Adrenal gland (tissue), 12 donors: ENCODE data around the gene PTPRN2. TPM values are rescaled to one million over a fixed set of nuclear protein-coding genes. Genes with fewer than 3 reads are reported as not detected.

ENCODE experiments used
- DNase-seq, 7 donors: peaks; one replicate each; pipeline ENCODE4 v3.0.0-alpha.2; 2019 to 2020
- H3K27ac ChIP-seq, 5 donors: fragments of 200-600 bp; sonication (generic) in 4 of 5; 1 replicate in 3 of 5; 2 replicates in 2 of 5; pipeline versions ENCODE4 v1.5.1 to v1.8.0; 2016 to 2020; ENCODE audit warnings: mild to moderate bottlenecking in 1 of 5
- H3K27me3 ChIP-seq: fragments of 200-600 bp; 2 replicates; pipeline ENCODE4 v1.8.0; 2021
- H3K36me3 ChIP-seq, 2 donors: fragments of 200-600 bp; replicated peaks in 1 of 2; 1 replicate in 1 of 2; 2 replicates in 1 of 2; pipeline versions ENCODE4 v1.5.1 to v1.8.0; 2018 to 2022
- H3K4me1 ChIP-seq, 2 donors: fragments of 200-600 bp; replicated peaks in 1 of 2; 1 replicate in 1 of 2; 2 replicates in 1 of 2; pipeline versions ENCODE4 v1.5.1 to v1.8.0; 2018 to 2021
- H3K4me3 ChIP-seq, 4 donors: fragments of 200-600 bp; sonication (generic) in 3 of 4; one replicate each; pipeline ENCODE4 v1.5.1; 2016 to 2018
- H3K9me3 ChIP-seq, 3 donors: fragments of 200-600 bp; sonication (generic) in 1 of 3; replicated peaks in 1 of 3; 1 replicate in 2 of 3; 2 replicates in 1 of 3; pipeline versions ENCODE4 v1.5.1 to v1.8.0; 2016 to 2021
- POLR2A ChIP-seq, 2 donors: fragments of 450-650 bp; IDR thresholded peaks; one replicate each; pipeline ENCODE4 v1.6.1; 2017; ENCODE audit warnings: antibody characterized with exemption in 2 of 2, mild to moderate bottlenecking in 2 of 2, moderate library complexity in 1 of 2
- WGBS, 4 donors: extraction: QIAGEN DNeasy Blood & Tissue Kit in 2 of 4; methylation state at CpG; one replicate each; pipeline versions ENCODE4 v1.1.5 to v1.1.7; 2013 to 2017; 5-methylcytosine and 5-hydroxymethylcytosine counted together
- intact Hi-C, 2 donors: fragments of 100-400 bp; cut with DNase I; formaldehyde crosslinking; loops; one replicate each; pipeline versions ENCODE4 v1.14.1 to v1.15.0; 2022 to 2023
- polyA plus RNA-seq, 3 donors: library from polyadenylated mRNA; stranded (reverse); fragments of 200-250 nt in 2 of 3; fragments of 350-450 nt in 1 of 3; fragmentation: Illumina TruSeq in 1 of 3; extraction: RNeasy Lipid Tissue Mini Kit (QIAGEN cat#74804) in 1 of 3; gene quantifications; one replicate each; pipeline ENCODE4 v1.2.3, GENCODE V29; 2013 to 2014
- total RNA-seq, 9 donors: library from RNA; depleted of rRNA in 4 of 9; stranded (reverse); fragments of >200 nt in 4 of 9; fragments of 120-200 nt in 1 of 9; fragmentation: NEBNext Ultra II Directional in 1 of 9; extraction: Animal tissue kit (Norgen Biotek cat#: 25700) in 1 of 9; gene quantifications; one replicate each; pipeline versions ENCODE4 v1.1.0 to v1.2.4, GENCODE V29; 2013 to 2023
- TF ChIP-seq, protein P1 (sequence below), 6 experiments: fragments of 450-650 bp in 4 of 6; fragments of 200-600 bp in 2 of 6; sonication (generic) in 1 of 6; IDR thresholded peaks; 1 replicate in 5 of 6; 2 replicates in 1 of 6; pipeline versions ENCODE4 v1.5.1 to v1.8.0; 2016 to 2021; ENCODE audit warnings: antibody characterized with exemption in 6 of 6, mild to moderate bottlenecking in 2 of 6, moderate library complexity in 1 of 6
- donor health status: healthy with polysubstance abuse.
- donor health status: Bipolar disorder and iron deficiency.
- donor health status: DM: yes; HTN: yes; CAD: no.
- donor health status: DM: no; HTN: no; CAD: no.
- donor health status: DM: no; HTN: no; CAD: no.
- donor health status: DM: yes; HTN: yes; CAD: no.

Gene PTPRN2
- total and polyA plus RNA-seq, 12 donors = 2.2 to 16.2 (median 3.4) TPM

DNA sequence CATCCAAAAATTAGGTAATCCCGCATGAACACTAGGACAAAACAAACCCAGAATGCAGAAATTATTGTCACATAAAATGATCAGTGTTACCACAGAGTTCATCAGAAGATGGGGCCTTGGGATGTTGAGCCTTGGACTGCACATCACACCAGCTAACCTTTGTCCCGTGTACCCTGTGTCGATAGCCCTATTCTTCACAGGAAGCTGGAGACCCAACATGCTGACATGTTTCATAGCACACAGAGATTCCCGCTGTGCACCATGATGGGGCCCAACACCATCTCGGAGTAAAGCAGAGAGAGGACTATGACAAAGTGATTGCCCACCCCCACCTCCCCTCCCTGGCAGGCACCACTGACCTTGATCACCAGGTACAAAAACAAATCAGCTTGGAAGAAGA is 4.5 kb downstream of the PTPRN2 start:
- H3K27me3 ChIP-seq = peaks cover 21% of the 10 kb centered on the region
- H3K27ac ChIP-seq = peak overlapping the region in 1 of 5 donors; percentile 26
- intact Hi-C loops = no loop called here
- no peaks in the 10 kb centered on the region for H3K36me3 ChIP-seq
- H3K4me1 ChIP-seq = peaks cover 7 to 10% of the 10 kb centered on the region in 2 donors
- H3K9me3 ChIP-seq = peaks cover 0 to 6% (median 0%) of the 10 kb centered on the region in 3 donors
- WGBS, 4 donors = 57 to 85% (median 80%) methylated on average over 5 of the region's 5 CpGs
- DNase-seq = no peak
- TF ChIP-seq, protein P1, sequence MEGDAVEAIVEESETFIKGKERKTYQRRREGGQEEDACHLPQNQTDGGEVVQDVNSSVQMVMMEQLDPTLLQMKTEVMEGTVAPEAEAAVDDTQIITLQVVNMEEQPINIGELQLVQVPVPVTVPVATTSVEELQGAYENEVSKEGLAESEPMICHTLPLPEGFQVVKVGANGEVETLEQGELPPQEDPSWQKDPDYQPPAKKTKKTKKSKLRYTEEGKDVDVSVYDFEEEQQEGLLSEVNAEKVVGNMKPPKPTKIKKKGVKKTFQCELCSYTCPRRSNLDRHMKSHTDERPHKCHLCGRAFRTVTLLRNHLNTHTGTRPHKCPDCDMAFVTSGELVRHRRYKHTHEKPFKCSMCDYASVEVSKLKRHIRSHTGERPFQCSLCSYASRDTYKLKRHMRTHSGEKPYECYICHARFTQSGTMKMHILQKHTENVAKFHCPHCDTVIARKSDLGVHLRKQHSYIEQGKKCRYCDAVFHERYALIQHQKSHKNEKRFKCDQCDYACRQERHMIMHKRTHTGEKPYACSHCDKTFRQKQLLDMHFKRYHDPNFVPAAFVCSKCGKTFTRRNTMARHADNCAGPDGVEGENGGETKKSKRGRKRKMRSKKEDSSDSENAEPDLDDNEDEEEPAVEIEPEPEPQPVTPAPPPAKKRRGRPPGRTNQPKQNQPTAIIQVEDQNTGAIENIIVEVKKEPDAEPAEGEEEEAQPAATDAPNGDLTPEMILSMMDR (IDR thresholded peaks at IDR 0.05) = no peak
- TF ChIP-seq POLR2A (IDR thresholded peaks at IDR 0.05) = no peak
- no peak overlapping the region for H3K4me3 ChIP-seq

DNA sequence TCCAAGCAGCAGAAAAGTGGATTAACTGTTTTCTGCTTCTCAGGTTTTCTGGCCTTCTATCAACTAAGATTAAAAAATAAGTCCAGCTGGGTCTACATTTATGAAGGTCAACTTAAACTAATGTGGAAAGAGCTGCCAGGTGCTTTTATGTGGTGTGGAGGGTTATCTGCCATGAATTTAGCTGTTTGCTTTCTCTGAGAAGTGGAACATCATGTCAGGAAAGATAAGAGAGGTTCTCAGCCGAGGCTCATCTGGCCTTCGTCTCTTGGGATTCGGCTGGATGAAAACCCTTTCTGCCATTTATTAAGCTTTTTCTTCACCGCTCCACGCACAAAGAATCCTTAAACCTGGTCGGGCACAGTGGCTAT is 5.5 kb downstream of the PTPRN2 start:
- no peak for DNase-seq
- TF ChIP-seq, protein P1 (IDR thresholded peaks at IDR 0.05) = no peak
- TF ChIP-seq POLR2A (IDR thresholded peaks at IDR 0.05) = no peak
- 68 to 79% (median 77%) methylated on average over 6 of the region's 6 CpGs for WGBS, 4 donors
- Histone ChIP-seq H3K4me1 (peaks cover 7 to 10% of the 10 kb centered on the region in 2 donors), H3K4me3 (no peak overlapping the region), H3K36me3 (no peaks in the 10 kb centered on the region), H3K9me3 (peaks cover 0 to 6% (median 0%) of the 10 kb centered on the region in 3 donors), H3K27ac (peak overlapping the region in 1 of 5 donors; percentile 17), H3K27me3 (peaks cover 21% of the 10 kb centered on the region)
- intact Hi-C loops = no loop called here

DNA sequence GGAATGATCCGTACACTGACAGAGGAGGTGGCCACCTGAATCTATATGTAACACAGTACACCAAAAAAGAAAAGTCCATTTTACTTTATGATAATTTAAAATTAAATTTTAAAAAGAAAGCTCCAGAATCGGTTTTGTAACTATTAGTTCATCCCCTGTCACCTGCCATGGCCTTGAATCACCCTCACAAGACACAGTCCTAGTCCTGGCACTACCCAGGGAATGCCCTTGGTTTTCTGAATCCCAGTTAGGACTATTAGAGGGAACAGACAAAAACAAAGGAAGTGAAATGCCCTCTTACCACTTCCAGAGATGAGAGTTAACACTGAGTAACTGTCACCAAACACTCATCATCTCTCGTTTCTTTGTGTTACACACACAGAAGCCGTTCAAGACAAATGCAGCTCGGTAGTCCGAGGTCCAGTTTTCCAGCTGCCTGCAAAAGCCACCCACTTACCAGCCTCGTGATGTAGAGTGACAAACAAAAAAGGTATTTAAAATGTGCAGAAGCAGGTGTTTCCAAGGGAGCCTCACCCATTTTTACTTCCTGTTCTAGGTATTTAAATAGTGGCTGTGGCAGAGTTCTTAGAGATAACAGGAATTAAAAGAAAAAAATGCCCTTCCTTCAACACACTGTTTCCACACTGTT is 6.1 kb downstream of the PTPRN2 start:
- WGBS, 4 donors = 63 to 77% (median 69%) methylated on average over 7 of the region's 7 CpGs
- DNase-seq = no peak
- Histone ChIP-seq H3K4me1 (peaks cover 3 to 6% of the 10 kb centered on the region in 2 donors), H3K27me3 (peaks cover 21% of the 10 kb centered on the region), H3K27ac (peak overlapping the region in 1 of 5 donors; percentile 17), H3K36me3 (no peaks in the 10 kb centered on the region), H3K9me3 (peaks cover 0 to 6% (median 0%) of the 10 kb centered on the region in 3 donors), H3K4me3 (no peak overlapping the region)
- TF ChIP-seq, protein P1 (IDR thresholded peaks at IDR 0.05) = no peak
- no peak for TF ChIP-seq POLR2A (IDR thresholded peaks at IDR 0.05)
- intact Hi-C loops = no loop called here

DNA sequence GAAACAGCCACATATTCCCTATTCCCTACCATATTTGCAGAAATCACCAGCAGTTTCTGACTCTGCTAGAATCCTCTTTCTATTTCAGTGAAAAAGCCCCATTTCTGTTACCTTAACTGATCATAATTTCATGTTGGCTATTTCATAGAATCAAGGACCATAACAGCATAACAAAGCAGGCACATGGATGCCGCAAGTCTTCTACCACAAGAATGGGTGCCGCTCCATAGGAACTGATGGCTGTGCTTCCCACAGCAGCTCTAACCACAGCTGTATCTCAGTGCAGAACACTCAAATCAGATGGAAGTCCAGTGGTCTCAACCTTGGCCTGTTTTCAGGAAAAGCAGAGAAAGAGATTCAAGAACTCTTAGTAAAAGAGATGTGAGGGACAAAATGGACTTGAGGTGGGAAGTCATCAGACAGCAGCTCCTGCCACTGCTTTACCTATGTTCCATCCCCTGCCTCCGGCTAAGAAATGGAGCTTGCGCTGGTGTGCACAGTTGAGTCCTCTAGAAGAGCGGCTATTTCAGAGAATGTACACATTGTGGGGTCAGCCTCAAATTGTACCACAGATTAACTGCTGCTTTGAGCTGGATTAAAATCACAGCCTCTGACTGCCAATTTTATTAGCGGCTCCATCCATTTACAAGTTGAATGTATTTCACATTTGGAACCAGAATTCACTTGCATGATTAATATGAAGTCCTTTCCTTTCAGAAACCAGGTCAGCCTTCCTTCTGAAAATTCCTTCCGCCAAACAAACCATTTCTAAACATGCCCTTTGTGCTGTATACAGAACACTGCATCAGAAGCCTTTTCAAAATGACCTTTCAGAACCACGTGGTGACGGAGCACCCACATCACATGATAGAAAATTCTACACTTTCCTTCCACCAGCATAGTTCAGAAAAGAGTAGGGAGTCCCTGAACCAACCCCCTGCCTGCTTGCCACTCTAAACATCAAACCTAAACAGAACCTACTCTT is 7.7 kb downstream of the PTPRN2 start:
- H3K36me3 ChIP-seq = no peaks in the 10 kb centered on the region
- WGBS, 4 donors = 86 to 92% (median 90%) methylated on average over 9 of the region's 9 CpGs
- peaks cover 0 to 6% (median 0%) of the 10 kb centered on the region in 3 donors for H3K9me3 ChIP-seq
- no peak overlapping the region for H3K4me3 ChIP-seq
- H3K27ac ChIP-seq = no peak overlapping the region
- DNase-seq = no peak
- TF ChIP-seq POLR2A (IDR thresholded peaks at IDR 0.05) = no peak
- TF ChIP-seq, protein P1 (IDR thresholded peaks at IDR 0.05) = no peak
- H3K4me1 ChIP-seq = no peaks in the 10 kb centered on the region
- peaks cover 21% of the 10 kb centered on the region for H3K27me3 ChIP-seq
- intact Hi-C loops = no loop called here
